Measurements from ENCODE around the gene CLSTN2. TPM values are rescaled to one million over a fixed set of nuclear protein-coding genes. Genes with fewer than 3 reads are reported as not detected.

The CLSTN2 gene
- total and polyA plus RNA-seq, 2 of the 13 experiments (the other 11 are each of a cell fraction or from before 2014, with no cell fraction given), result not detected

DNA sequence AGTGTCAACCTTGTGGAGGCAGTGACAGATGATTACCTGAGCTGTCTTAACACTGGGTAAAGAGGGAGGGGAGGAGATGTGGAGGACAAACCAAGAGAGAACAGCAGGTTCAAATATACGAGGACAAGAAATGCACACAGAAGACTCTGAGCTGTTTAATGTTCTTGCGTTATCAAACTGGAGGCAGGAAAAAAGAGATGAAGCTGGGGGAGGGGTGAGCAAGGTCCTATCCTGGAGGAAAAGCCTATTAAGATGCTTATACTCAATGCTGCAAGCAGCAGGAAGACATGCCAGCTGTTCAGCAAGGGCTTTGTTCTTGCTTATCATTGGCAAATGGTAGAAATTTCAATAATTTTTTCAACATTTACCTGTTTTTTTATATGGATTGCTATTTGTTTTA, 397.1 kb downstream of the CLSTN2 start (continued):
- TF ChIP-seq HDAC1 (CRISPR knock-in tag; IDR thresholded peaks at IDR 0.05) (no peak), MIXL1 (CRISPR knock-in tag; IDR thresholded peaks at IDR 0.05) (no peak)
- TF ChIP-seq, protein P1, sequence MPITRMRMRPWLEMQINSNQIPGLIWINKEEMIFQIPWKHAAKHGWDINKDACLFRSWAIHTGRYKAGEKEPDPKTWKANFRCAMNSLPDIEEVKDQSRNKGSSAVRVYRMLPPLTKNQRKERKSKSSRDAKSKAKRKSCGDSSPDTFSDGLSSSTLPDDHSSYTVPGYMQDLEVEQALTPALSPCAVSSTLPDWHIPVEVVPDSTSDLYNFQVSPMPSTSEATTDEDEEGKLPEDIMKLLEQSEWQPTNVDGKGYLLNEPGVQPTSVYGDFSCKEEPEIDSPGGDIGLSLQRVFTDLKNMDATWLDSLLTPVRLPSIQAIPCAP (CRISPR knock-in tag; IDR thresholded peaks at IDR 0.05; ENCODE audit: low read depth), result no peak
- TF ChIP-seq, protein P2, sequence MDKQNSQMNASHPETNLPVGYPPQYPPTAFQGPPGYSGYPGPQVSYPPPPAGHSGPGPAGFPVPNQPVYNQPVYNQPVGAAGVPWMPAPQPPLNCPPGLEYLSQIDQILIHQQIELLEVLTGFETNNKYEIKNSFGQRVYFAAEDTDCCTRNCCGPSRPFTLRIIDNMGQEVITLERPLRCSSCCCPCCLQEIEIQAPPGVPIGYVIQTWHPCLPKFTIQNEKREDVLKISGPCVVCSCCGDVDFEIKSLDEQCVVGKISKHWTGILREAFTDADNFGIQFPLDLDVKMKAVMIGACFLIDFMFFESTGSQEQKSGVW (CRISPR knock-in tag; IDR thresholded peaks at IDR 0.05; ENCODE audit: borderline replicate concordance), result no peak

DNA sequence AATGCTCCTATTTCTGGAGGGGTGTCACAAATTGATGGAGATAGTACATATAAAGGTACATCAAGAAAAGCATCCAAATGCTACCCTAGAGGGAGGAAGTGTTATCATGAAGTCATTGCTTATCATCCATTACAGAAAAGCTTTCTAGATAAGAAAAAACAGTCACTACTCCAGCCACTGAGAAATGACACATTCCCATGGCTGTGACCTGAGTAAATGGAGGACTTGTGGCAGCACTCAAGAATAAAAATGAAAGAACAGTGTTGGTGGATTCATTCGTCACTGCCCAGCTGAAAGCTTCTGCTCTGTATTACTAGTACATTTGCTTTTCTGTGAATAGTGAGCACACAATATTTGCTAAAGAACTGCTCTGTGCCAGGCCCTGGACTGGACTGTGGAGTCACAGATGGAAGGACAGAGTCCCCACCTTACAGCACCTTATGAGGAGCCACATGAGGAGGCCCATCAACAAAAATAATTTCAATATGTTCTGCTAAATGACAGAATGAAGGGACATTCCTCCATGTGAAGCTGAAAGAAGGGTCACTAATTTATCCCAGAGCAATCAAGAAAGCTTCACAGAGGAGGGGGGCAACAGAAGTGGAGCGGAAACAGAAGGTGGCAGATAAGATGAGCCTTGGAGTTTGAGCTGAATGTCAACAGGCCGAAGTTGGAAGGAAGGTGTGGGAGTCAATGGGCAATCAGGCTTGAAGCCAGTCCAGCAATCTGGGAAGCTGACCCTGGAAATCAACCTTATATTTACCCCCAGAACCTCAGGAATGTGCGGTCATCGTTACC, 399.3 kb downstream of the CLSTN2 start:
- Histone ChIP-seq H4K20me1 (ENCODE audit: insufficient read depth, low read length) (no peaks in the 10 kb centered on the region), H3K9ac (ENCODE audit: insufficient read depth, low read depth, low read length) (no peak overlapping the region), H3K27me3 (ENCODE audit: control insufficient read depth in 1 of 2, insufficient read depth in 2 of 2, low read length in 2 of 2) (no peaks in the 10 kb centered on the region), H3K4me1 (ENCODE audit: insufficient read depth, low read length) (no peaks in the 10 kb centered on the region), H2AFZ (ENCODE audit: low read length) (no peak overlapping the region), H3K36me3 (replicated peaks in 1 of 2; ENCODE audit: control insufficient read depth in 1 of 2, insufficient read depth in 2 of 2, low read length in 2 of 2) (no peaks in the 10 kb centered on the region), H3K9me3 (ENCODE audit: low read length) (no peaks in the 10 kb centered on the region), H3K4me3 (replicated peaks in 1 of 3; ENCODE audit: insufficient read depth in 1 of 3, low read depth in 2 of 3, low read length in 3 of 3) (no peak overlapping the region), H3K79me2 (ENCODE audit: insufficient read depth, low read length) (no peaks in the 10 kb centered on the region), H3K27ac (ENCODE audit: extremely low read length, insufficient read depth, low read length) (no peak overlapping the region), H3K4me2 (ENCODE audit: low read depth, low read length) (no peak overlapping the region)
- ChIA-PET POLR2A (no interaction called here), CTCF (ENCODE audit: low intra/inter-chr PET ratio, low total read pairs) (no interaction called here)
- FAIRE-seq (no peak), DNase-seq (ENCODE audit: low spot score) (no peak), ATAC-seq (no peak)
- in situ Hi-C loops (cut with HindIII; ENCODE audit: extremely low pct_ligation_motif_present, low pct_unique_long_range_greater_than_20kb) (no loop called here), intact Hi-C loops (cut with micrococcal nuclease; ENCODE audit: unreplicated experiment) (no loop called here)
- no TSS peak for BruUV-seq (replicated peaks)
- 25% methylated on average over 4 of the region's 5 CpGs for WGBS (ENCODE audit: low lambda C conversion rate)
- TF ChIP-seq ZNF337 (CRISPR knock-in tag; IDR thresholded peaks at IDR 0.05; ENCODE audit: borderline replicate concordance, low read depth) (no peak), SMAD9 (CRISPR knock-in tag; IDR thresholded peaks at IDR 0.05) (no peak), DNMT3B (CRISPR knock-in tag; conservative IDR thresholded peaks at IDR 0.05) (no peak), PAX8 (CRISPR knock-in tag; IDR thresholded peaks at IDR 0.05; ENCODE audit: borderline replicate concordance) (no peak), ADNP (CRISPR knock-in tag; IDR thresholded peaks at IDR 0.05) (no peak)
- TF ChIP-seq, protein P3, sequence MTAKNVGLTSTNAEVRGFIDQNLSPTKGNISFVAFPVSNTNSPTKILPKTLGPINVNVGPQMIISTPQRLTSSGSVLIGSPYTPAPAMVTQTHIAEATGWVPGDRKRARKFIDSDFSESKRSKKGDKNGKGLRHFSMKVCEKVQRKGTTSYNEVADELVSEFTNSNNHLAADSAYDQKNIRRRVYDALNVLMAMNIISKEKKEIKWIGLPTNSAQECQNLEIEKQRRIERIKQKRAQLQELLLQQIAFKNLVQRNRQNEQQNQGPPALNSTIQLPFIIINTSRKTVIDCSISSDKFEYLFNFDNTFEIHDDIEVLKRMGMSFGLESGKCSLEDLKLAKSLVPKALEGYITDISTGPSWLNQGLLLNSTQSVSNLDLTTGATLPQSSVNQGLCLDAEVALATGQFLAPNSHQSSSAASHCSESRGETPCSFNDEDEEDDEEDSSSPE (CRISPR knock-in tag; IDR thresholded peaks at IDR 0.05), result no peak
- TF ChIP-seq, protein P4, sequence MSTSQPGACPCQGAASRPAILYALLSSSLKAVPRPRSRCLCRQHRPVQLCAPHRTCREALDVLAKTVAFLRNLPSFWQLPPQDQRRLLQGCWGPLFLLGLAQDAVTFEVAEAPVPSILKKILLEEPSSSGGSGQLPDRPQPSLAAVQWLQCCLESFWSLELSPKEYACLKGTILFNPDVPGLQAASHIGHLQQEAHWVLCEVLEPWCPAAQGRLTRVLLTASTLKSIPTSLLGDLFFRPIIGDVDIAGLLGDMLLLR (CRISPR knock-in tag; IDR thresholded peaks at IDR 0.05), result no peak
- TF ChIP-seq, protein P5, sequence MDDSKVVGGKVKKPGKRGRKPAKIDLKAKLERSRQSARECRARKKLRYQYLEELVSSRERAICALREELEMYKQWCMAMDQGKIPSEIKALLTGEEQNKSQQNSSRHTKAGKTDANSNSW (CRISPR knock-in tag; IDR thresholded peaks at IDR 0.05; ENCODE audit: borderline replicate concordance), result no peak
